ENCODE measurements around the gene DCTN5.

DCTN5 gene

GRCh38 chr16:23635958-23636357, 5.3 kb upstream of the DCTN5 start:
- TF ChIP-seq GATA3 (IDR thresholded peaks at IDR 0.05; ENCODE audit: low read depth, low read length): no peak
- no peak for TF ChIP-seq GATA2 (IDR thresholded peaks at IDR 0.05; ENCODE audit: low read depth, low read length)

- TF ChIP-seq GATA3 (IDR thresholded peaks at IDR 0.05; ENCODE audit: low read depth, low read length) (no peak), GATA2 (IDR thresholded peaks at IDR 0.05; ENCODE audit: low read depth, low read length) (no peak)
Observed at GRCh38 chr16:23640615-23640930, 693 bp upstream of the DCTN5 start.

DNA sequence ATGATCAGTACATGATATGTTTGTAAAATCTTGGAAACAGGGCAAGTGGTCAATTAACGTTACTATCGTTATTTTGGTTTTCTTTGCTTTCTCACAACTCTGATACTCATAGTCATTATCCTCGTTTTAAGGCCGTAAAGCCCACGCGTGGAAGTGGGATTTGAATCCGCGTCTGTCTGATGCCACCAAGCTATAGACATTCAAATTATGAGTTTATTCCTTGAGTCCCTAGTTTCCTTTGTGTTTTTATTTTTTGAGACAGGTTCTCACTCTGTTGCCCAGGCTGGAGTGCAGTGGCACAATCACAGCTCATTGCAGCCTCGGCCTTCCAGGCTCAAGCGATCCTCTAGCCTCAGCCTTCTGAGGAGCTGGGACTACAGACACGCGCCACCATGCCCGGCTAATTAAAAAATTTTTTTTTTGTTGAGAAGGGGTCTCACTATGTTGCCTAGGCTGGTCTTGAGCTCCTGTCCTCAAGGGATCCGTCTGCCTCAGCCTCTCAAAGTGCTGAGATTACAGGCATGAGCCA, 1.0 kb downstream of the DCTN5 start:
- no peak for TF ChIP-seq GATA2 (IDR thresholded peaks at IDR 0.05; ENCODE audit: low read depth, low read length)

GRCh38 chr16:23650674-23651416, 9.6 kb downstream of the DCTN5 start:
- TF ChIP-seq GATA2 (IDR thresholded peaks at IDR 0.05; ENCODE audit: low read depth, low read length) (no peak), GATA3 (IDR thresholded peaks at IDR 0.05; ENCODE audit: low read depth, low read length) (no peak)

GRCh38 chr16:23651943-23652468, 10.7 kb downstream of the DCTN5 start:
- TF ChIP-seq GATA3 (IDR thresholded peaks at IDR 0.05; ENCODE audit: low read depth, low read length): no peak

DNA sequence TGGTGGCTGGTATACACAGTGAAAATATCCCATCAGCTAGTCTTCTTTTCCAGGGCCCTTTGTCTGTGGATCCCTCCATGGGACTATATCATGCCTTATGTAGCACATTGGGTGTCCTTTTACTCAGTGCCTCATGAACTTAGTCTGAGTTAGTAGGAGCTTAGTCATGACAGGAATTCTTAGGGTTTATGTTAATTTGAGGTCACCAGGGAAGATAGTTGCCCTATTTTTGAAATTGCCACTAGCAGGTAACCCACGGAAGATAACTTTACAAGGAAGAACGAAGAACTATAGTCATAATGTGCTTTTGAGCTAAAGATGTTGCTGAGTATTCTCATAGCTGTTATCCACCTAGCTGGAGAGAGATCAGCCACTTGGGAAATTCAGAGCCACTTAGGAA, 22.7 kb downstream of the DCTN5 start:
- TF ChIP-seq GATA2 (IDR thresholded peaks at IDR 0.05; ENCODE audit: low read depth, low read length): no peak
- no peak for TF ChIP-seq GATA3 (IDR thresholded peaks at IDR 0.05; ENCODE audit: low read depth, low read length)

GRCh38 chr16:23666571-23667354, 25.5 kb downstream of the DCTN5 start:
- TF ChIP-seq GATA3 (IDR thresholded peaks at IDR 0.05; ENCODE audit: low read depth, low read length) (no peak), GATA2 (IDR thresholded peaks at IDR 0.05; ENCODE audit: low read depth, low read length) (no peak)

DNA sequence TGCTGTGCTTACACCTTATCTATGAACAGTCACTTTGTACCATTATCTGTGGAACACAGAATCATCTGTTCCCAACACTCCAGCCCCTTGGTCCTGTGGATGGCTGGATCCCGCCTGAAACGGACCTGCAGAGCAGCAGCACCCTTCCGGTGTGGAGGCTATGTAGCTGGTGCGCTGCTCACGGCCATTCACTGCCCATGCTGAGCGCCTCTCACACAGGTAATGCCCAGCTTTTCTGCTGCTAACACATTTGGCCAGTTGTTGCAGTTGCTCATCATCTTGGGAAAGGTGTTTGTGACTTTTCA, 26.0 kb downstream of the DCTN5 start:
- TF ChIP-seq GATA3 (IDR thresholded peaks at IDR 0.05; ENCODE audit: low read depth, low read length) (no peak), GATA2 (IDR thresholded peaks at IDR 0.05; ENCODE audit: low read depth, low read length) (no peak)

DNA sequence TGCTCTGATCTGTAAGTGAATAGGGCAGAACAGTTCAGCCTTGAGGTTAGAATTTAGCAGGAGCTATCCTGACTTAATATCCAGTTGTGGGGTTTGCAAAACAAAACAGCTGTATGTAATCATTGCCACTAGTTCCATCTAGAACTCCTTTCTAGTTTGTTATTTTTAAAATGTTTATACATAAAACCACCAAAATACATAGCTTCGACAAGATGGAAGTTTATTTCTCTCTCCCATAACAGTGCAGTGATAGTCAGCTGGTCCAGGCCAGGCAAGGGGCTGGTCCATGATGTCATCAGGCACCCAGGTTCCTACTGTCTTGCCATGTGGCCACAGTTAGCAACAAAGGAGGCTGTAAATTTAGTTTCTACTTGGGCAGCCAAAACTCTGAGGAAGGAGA, 27.0 kb downstream of the DCTN5 start:
- TF ChIP-seq GATA3 (IDR thresholded peaks at IDR 0.05; ENCODE audit: low read depth, low read length): no peak

DNA sequence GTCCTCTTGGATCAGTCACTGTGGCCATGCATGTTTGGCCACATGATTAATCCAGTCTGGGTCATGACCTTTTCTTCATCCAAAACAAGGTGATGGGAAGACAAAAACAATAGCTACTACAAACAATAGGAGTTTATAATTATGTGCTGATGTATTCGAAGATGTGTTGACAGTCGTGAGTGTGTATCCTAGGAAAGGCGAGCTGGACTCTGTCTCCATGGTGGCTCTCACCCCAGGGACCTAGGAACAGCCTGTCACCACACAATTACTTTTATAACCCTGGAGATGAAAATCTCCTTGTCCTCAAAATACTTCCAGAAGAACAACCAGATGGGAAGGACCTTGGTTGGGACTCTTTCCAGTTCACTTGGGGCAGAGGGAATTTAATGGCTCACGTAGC, 27.6 kb downstream of the DCTN5 start:
- TF ChIP-seq GATA2 (IDR thresholded peaks at IDR 0.05; ENCODE audit: low read depth, low read length) (no peak), GATA3 (IDR thresholded peaks at IDR 0.05; ENCODE audit: low read depth, low read length) (no peak)

DNA sequence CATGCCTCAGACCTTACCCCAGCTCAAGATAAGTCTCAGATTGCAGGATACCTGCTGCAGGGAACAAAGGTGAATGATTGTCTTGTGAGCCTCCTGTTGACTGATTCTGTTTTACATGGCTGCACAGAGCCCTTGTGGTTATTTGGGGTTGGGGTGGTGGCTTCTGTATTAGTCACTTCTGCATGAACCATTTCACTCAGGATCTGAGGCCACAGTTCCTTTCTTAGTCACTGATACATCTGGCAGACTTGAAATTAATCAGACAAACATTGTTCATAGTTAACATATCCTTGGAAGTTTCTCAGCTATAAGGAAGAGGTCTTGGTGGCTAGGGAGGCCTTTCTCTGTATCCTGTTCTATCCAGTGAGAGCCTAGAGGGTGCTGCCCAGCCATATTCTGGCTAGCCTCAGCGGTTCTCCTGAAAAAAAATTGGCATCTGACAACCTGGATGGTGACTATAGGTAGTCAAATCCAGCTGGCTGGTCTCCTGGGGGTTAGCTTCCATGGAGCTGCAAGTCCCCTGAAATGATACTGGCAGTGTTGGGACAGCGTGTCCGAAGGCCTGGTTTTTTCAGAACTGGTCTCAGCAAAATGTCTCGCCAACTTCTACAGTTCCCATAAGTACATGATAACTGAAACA, 29.0 kb downstream of the DCTN5 start:
- TF ChIP-seq GATA3 (IDR thresholded peaks at IDR 0.05; ENCODE audit: low read depth, low read length) (no peak), GATA2 (IDR thresholded peaks at IDR 0.05; ENCODE audit: low read depth, low read length) (no peak)

DNA sequence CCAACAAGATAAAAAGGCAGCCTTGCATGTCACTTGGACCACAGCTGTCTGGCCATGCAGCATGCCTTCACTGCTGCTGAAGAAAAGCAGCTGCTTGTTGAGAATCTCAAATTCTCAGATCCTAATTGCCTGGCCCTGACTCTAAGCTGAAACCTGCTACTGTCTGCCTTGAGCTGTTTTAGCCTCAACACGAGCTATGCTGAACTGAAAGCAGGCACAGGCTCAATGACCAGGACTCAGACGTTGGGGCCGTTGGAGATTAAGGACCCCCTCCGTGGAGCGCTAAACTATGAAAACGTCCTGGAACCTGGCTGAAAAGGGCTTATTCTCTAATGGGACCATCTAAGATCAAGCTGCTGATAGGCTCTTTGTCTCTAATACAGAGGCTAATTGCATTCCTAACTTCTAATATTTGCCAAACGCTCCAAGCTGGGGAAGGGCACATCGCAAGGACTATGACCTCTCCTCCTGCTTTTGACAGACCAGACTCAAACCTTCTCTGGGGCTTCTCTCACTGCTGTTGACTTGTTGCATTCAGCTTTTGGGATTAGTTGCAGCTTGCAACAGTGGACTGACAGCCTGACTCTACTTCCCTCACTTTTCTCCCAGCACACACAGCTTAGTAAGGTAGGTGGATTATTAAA, 32.8 kb downstream of the DCTN5 start:
- TF ChIP-seq GATA2 (IDR thresholded peaks at IDR 0.05; ENCODE audit: low read depth, low read length): no peak
- TF ChIP-seq GATA3 (IDR thresholded peaks at IDR 0.05; ENCODE audit: low read depth, low read length): no peak

GRCh38 chr16:23676924-23677480, 35.7 kb downstream of the DCTN5 start:
- TF ChIP-seq GATA3 (IDR thresholded peaks at IDR 0.05; ENCODE audit: low read depth, low read length) (no peak), GATA2 (IDR thresholded peaks at IDR 0.05; ENCODE audit: low read depth, low read length) (no peak)

Data from SH-SY5Y (cell line).